NT2/D1 (cell line): ENCODE data around the gene NEK3.
"Not testable (repeated sequence)": the region's sequence is repeated elsewhere in the genome, so short reads cannot be mapped to it uniquely, and the experiment has no call there.

Experiments
- DNase-seq: peaks from one replicate; pipeline ENCODE4 v3.0.0-alpha.2; 2011; ENCODE audit warnings: low read depth, low spot score
- H3K27me3 ChIP-seq: 2 replicates; pipeline ENCODE4 v1.6.0; 2011; ENCODE audit warnings: mild to moderate bottlenecking; ENCODE audit not compliant: insufficient read length, insufficient read depth
- H3K36me3 ChIP-seq: 2 replicates; pipeline ENCODE4 v1.6.1; 2011; ENCODE audit warnings: mild to moderate bottlenecking, low read length, mixed read lengths; ENCODE audit not compliant: insufficient read depth, insufficient read length
- H3K4me1 ChIP-seq: 2 replicates; pipeline ENCODE4 v1.5.1; 2011; ENCODE audit not compliant: insufficient read depth, insufficient read length
- H3K4me3 ChIP-seq: 2 replicates; pipeline ENCODE4 v1.5.1; 2011; ENCODE audit warnings: low read depth; ENCODE audit not compliant: insufficient read length
- H3K9ac ChIP-seq: 2 replicates; pipeline ENCODE4 v1.6.0; 2011; ENCODE audit warnings: low read depth; ENCODE audit not compliant: insufficient read length
- H3K9me3 ChIP-seq: 2 replicates; pipeline ENCODE4 v1.5.1; 2011; ENCODE audit warnings: mild to moderate bottlenecking, low read length; ENCODE audit not compliant: insufficient read depth
- SUZ12 ChIP-seq: IDR thresholded peaks from 2 replicates; pipeline ENCODE4 v1.6.1; 2011; ENCODE audit not compliant: insufficient read length, insufficient read depth; ENCODE audit errors: extremely low read depth
- YY1 ChIP-seq: IDR thresholded peaks from 2 replicates; pipeline ENCODE4 v1.6.1; 2011; ENCODE audit not compliant: insufficient read length, insufficient read depth
- ZNF274 ChIP-seq: IDR thresholded peaks from 2 replicates; pipeline ENCODE4 v1.6.1; 2011; ENCODE audit warnings: mild to moderate bottlenecking, low read depth, low read length

NEK3 gene, protein sequence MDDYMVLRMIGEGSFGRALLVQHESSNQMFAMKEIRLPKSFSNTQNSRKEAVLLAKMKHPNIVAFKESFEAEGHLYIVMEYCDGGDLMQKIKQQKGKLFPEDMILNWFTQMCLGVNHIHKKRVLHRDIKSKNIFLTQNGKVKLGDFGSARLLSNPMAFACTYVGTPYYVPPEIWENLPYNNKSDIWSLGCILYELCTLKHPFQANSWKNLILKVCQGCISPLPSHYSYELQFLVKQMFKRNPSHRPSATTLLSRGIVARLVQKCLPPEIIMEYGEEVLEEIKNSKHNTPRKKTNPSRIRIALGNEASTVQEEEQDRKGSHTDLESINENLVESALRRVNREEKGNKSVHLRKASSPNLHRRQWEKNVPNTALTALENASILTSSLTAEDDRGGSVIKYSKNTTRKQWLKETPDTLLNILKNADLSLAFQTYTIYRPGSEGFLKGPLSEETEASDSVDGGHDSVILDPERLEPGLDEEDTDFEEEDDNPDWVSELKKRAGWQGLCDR

DNA sequence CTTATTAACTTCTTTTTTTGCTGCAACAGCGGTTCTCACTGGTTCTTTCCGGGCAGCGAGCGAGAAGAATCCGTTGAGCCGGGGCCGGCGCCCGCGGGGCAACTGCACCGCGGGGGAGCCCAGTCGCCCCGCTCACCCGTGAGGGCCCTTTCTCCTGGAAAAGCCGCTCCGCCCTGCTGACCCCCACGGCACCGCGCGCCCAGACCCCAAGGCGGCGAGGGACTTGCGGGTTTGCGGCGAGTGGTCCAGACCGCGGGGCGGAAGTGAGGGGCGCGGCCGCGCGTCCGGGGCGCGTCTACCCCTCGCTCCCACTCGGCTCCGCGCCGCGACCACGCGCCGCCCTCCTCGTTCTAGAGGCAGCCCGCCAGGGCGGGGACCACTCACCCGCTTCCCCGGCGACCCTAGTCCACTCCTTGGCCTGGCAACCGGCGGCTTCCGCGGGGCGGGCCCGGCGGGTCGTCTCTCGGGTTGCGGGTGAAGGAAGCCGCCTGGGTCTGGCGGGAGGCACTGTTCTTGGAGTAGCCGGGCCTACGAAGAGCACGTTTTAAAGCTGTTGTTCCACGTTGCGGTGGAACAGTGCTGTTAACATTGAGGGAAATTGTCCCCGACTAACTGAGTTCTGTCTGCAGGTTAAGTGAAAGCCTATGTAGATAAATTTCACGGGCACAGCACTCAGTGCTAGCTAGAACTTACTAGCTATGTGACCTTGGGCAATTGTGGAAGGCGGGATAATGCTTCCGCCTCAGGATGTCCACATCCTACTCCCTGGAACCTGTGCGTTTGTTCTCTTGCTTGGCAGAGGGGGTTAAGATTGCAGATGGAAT, at the start of gene NEK3:
NEK3 (minus strand) TSS at position 439 of the 824 bp plus-strand sequence. CDS start 3,406 bp downstream, outside the sequence.
- Histone ChIP-seq H3K36me3 (no peaks in the 10 kb centered on the region), H3K4me3 (peak within 1 kb of the TSS; percentile 50), H3K9ac (peak within 1 kb of the TSS; percentile 67), H3K4me1 (no peaks in the 10 kb centered on the region), H3K27me3 (no peaks in the 10 kb centered on the region), H3K9me3 (no peaks in the 10 kb centered on the region)
- TF ChIP-seq SUZ12, result no peak
- no peak for TF ChIP-seq YY1
- TF ChIP-seq ZNF274, result no peak
- DNase-seq, result peak; percentile 44

DNA sequence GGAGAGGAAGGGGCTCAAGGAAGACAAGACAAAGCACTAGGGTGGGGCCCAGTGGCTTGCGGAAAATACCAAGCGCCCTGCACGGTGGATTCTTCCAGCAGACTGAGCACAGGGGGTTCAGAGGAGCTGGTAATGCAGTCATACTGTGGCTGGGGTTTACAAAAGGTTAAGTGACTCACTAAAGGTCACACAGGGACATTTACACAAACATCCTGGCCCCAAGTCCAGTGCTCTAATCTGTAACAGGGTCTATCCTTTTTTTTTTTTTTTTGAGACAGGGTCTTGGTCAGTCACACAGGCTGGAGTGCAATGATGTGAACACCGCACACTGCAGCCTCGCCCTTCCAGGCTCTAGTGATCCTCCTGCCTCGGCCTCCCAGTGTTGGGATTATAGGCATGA, 49.0 kb upstream of the NEK3 start:
- not testable (repeated sequence) for H3K4me1 ChIP-seq, H3K9ac ChIP-seq, H3K36me3 ChIP-seq, H3K9me3 ChIP-seq, H3K4me3 ChIP-seq, H3K27me3 ChIP-seq, DNase-seq

DNA sequence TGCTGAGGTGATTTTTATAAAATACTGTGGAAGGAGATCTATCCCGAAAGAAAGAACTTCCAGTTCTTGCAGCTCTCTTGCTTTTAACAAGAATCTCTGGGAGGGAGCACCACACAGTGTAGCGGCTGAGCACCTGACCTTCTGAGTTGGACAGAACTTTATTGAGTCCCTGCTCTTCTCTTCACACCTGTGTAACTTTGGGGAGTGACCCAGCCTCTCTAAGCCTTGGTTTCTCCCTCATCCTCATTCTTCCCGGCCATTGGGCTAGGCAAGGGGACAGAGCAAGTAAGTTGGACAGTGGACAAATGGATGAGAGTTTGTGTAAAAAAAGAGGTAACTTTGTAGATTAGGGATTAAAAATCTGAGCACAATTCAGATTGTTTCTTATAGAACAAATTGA, 48.5 kb upstream of the NEK3 start:
- not testable (repeated sequence) for H3K9me3 ChIP-seq, DNase-seq, H3K27me3 ChIP-seq, H3K4me3 ChIP-seq, H3K9ac ChIP-seq, H3K4me1 ChIP-seq, H3K36me3 ChIP-seq

DNA sequence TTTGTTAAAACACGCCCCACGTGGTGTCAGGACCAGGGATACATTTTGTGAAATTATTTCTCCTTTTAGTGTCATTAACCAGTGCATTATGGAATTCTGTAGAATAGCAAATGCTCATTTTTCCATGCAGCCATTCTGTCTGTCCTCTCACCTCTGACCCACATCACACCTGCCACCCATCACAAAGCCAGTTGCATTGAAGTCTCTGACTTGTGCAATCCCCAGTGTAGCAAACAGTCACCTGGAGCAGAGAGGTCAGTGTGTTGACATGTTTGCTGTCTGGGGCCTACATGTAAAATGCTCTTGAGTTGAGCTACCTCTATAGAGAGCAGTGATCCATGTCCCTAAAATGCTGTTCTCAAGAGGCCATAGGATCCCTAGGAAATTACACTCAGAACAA, 47.9 kb upstream of the NEK3 start:
- H3K36me3 ChIP-seq, H3K4me1 ChIP-seq, H3K4me3 ChIP-seq, DNase-seq, H3K9ac ChIP-seq, H3K27me3 ChIP-seq, H3K9me3 ChIP-seq: not testable (repeated sequence)

DNA sequence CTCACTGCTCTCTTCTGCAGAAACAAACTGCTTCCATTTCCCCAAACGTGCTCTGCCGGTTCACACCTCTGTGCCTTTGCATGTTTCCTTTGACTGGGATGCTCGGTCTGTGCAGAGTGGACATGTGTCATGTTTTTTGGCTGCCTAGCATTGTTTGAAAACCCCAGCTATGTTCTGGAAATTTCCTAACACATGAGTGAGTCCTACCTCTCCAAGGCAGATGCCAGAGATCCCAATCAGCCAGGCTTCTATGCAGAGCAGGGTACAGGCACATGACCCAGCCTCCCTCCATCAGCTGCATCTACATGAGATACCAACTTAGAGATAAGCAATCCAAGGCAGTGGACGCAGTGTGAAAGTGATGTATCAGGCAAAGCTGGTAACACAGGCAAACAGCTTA, 45.1 kb upstream of the NEK3 start:
- not testable (repeated sequence) for H3K27me3 ChIP-seq, H3K9me3 ChIP-seq, H3K36me3 ChIP-seq, H3K4me3 ChIP-seq, H3K4me1 ChIP-seq, DNase-seq, H3K9ac ChIP-seq

DNA sequence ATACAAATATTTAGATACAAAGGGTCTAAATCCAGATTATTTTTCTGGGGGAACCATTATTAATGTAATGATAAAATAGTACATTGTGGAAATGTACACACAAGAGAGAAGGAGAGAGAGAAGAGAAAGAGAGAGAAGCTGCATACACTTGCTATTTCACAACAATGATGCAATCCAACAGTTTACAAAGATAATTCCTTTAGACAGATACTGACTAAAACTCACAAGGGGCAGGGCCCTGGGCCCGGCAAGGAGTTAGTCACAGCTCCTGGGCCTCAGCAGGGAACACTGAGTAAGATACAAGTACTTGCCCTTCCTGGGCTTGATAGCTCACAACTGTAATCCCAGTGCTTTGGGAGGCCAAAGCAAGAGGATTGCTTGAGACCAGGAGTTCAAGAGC, 44.5 kb upstream of the NEK3 start:
- not testable (repeated sequence) for H3K36me3 ChIP-seq, H3K9me3 ChIP-seq, H3K4me3 ChIP-seq, H3K9ac ChIP-seq, H3K27me3 ChIP-seq, H3K4me1 ChIP-seq, DNase-seq

DNA sequence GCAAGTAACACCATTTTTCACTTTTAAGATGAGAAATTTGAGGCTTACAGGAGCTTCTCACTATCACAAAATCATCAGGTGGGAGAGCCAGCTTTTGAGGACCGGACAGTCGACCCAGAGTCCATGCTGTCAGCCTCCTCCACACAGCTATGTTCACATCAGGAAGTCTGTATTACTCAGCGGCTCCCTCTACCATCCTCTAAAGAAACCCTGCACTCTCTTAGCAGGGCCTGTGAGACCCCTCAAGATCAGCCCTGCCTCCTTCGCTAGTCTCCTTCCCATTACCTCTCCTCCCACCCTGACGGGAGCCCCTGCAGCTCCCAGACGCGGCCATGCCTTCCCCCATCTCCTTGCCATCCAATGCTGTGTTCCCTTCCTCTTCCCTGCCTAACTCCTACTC, 43.1 kb upstream of the NEK3 start:
- not testable (repeated sequence) for H3K4me1 ChIP-seq, H3K4me3 ChIP-seq, H3K27me3 ChIP-seq, H3K9me3 ChIP-seq, DNase-seq, H3K9ac ChIP-seq, H3K36me3 ChIP-seq

DNA sequence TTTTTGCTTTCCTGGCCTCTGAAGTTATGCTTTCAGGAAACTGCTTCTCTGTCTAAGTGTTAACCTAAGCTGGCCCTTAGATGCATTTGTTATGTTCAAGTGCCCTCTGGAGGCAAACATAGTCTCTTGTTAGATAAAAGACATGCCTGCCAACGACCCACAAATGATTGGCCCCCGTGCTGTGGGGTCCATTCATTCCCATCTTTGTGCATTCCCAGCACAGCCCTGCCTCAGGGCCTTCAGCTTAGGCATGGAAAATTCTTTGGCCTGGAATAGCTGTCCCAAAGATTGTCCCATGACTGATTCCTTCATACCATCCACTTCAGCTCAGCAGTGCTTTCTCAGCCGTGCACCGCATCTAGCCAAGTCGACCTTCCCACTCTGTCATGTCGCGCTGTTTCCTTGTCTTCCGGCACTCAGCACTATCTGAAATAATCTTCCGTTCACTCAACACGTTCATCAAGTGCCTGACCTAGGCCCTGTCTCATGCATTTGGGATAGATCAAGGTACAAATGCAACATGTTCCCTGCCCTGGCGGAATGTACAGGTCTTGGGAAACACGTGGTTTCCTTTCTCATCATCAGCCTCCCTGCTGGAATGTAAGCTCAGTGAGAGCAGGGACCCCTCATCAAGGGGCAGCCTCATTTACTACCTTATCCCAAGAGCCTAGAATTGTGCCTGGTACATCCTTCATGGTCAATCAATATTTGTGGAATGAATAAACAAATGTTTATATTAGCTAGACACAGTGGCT, 42.2 kb upstream of the NEK3 start:
- not testable (repeated sequence) for H3K36me3 ChIP-seq, H3K4me3 ChIP-seq, DNase-seq, H3K9ac ChIP-seq, H3K9me3 ChIP-seq, H3K4me1 ChIP-seq, H3K27me3 ChIP-seq
